Smooth muscle cell (in vitro differentiated cells): ENCODE data around the gene DACT2. TPM values are rescaled to one million over a fixed set of nuclear protein-coding genes. Genes with fewer than 3 reads are reported as not detected.

ENCODE experiments used
- DNase-seq: peaks from one replicate; lab custom pipeline; 2025; ENCODE audit not compliant: unreplicated experiment; lab: John Stamatoyannopoulos, UW
- H2AFZ ChIP-seq: fragments of 200-600 bp; sonication (generic); 2 replicates; pipeline ENCODE4 v1.6.0; 2016; ENCODE audit warnings: antibody characterized with exemption, low read depth, mild to moderate bottlenecking
- H3F3A ChIP-seq: fragments of 200-600 bp; sonication (generic); 2 replicates; pipeline ENCODE4 v1.6.0; 2017; ENCODE audit warnings: antibody characterized with exemption, low read depth
- H3K27ac ChIP-seq: fragments of 200-600 bp; sonication (generic); 2 replicates; pipeline ENCODE4 v1.5.1; 2016; ENCODE audit warnings: low read depth, mild to moderate bottlenecking
- H3K27me3 ChIP-seq: fragments of 200-600 bp; sonication (generic); 2 replicates; pipeline ENCODE4 v1.6.1; 2016; ENCODE audit warnings: low read depth, mild to moderate bottlenecking
- H3K36me3 ChIP-seq: fragments of 200-600 bp; sonication (generic); 2 replicates; pipeline ENCODE4 v1.5.1; 2016; ENCODE audit warnings: low read depth
- H3K4me1 ChIP-seq: fragments of 200-600 bp; sonication (generic); 2 replicates; pipeline ENCODE4 v1.5.1; 2016; ENCODE audit warnings: low read depth
- H3K4me2 ChIP-seq: fragments of 200-600 bp; sonication (generic); 2 replicates; pipeline ENCODE4 v1.6.0; 2016; ENCODE audit warnings: mild to moderate bottlenecking
- H3K4me3 ChIP-seq: fragments of 200-600 bp; sonication (generic); 2 replicates; pipeline ENCODE4 v1.5.1; 2016; ENCODE audit warnings: mild to moderate bottlenecking
- H3K79me2 ChIP-seq: fragments of 200-600 bp; sonication (generic); 2 replicates; pipeline ENCODE4 v1.6.0; 2016; ENCODE audit warnings: low read depth, mild to moderate bottlenecking
- H3K9ac ChIP-seq: fragments of 200-600 bp; sonication (generic); 2 replicates; pipeline ENCODE4 v1.6.0; 2016; ENCODE audit warnings: low read depth
- H3K9me3 ChIP-seq: fragments of 200-600 bp; sonication (generic); replicated peaks from 2 replicates; pipeline ENCODE4 v1.5.1; 2016; ENCODE audit warnings: low read depth
- H4K20me1 ChIP-seq: fragments of 200-600 bp; sonication (generic); 2 replicates; pipeline ENCODE4 v1.6.0; 2016; ENCODE audit warnings: low read depth
- CTCF ChIP-seq: fragments of 200-600 bp; sonication (generic); IDR thresholded peaks from 2 replicates; pipeline ENCODE4 v1.5.1; 2017; ENCODE audit warnings: borderline replicate concordance, mild to moderate bottlenecking, antibody characterized with exemption; ENCODE audit not compliant: insufficient read depth, poor library complexity, severe bottlenecking
- WGBS: methylation state at CpG from one replicate; pipeline ENCODE4 v1.1.7; 2016; ENCODE audit warnings: low lambda C conversion rate; 5-methylcytosine and 5-hydroxymethylcytosine counted together
- polyA plus RNA-seq: library from polyadenylated mRNA; unstranded; fragments of >200 nt; fragmentation: Nextera tagmentation; extraction: Ambion mirVana; gene quantifications from 2 replicates; pipeline ENCODE4 v1.2.1, GENCODE V29; 2016
- total RNA-seq: library from RNA; depleted of rRNA; stranded (reverse); fragments of >200 nt; gene quantifications from 2 replicates; pipeline ENCODE4 v1.2.3, GENCODE V29; 2014

The DACT2 gene
- total and polyA plus RNA-seq, 2 experiments from 2014 or later, result 0.06 to 0.18 TPM

- no peak overlapping the region for H3K4me3 ChIP-seq
- H3K4me1 ChIP-seq, result no peaks in the 10 kb centered on the region
- H3K79me2 ChIP-seq, result no peaks in the 10 kb centered on the region
- no peak overlapping the region for H3K4me2 ChIP-seq
- DNase-seq, result no peak
- no peak for TF ChIP-seq CTCF
- H3K9ac ChIP-seq, result no peak overlapping the region
- H2AFZ ChIP-seq, result no peak overlapping the region
- H3K9me3 ChIP-seq, result no peaks in the 10 kb centered on the region
- peaks cover 17% of the 10 kb centered on the region for H3K27me3 ChIP-seq
- no peaks in the 10 kb centered on the region for H4K20me1 ChIP-seq
- H3K27ac ChIP-seq, result no peak overlapping the region
- H3F3A ChIP-seq, result no peaks in the 10 kb centered on the region
- H3K36me3 ChIP-seq, result no peaks in the 10 kb centered on the region
- WGBS, result 94% methylated on average over 2 of the region's 2 CpGs
Measured at GRCh38 chr6:168344338-168344737, 24.8 kb upstream of the DACT2 start.

- 88% methylated on average over 24 of the region's 24 CpGs for WGBS
- no peak for DNase-seq
- no peak overlapping the region for H3K4me3 ChIP-seq
Measured at GRCh38 chr6:168343239-168344150, 23.9 kb upstream of the DACT2 start.

GRCh38 chr6:168342636-168343035, 23.1 kb upstream of the DACT2 start:
- no peak for DNase-seq
- Histone ChIP-seq H2AFZ (no peak overlapping the region), H4K20me1 (no peaks in the 10 kb centered on the region), H3K27ac (no peak overlapping the region), H3K9ac (no peak overlapping the region), H3K4me1 (no peaks in the 10 kb centered on the region), H3K36me3 (no peaks in the 10 kb centered on the region), H3K9me3 (no peaks in the 10 kb centered on the region), H3K4me2 (no peak overlapping the region), H3K79me2 (no peaks in the 10 kb centered on the region), H3K4me3 (no peak overlapping the region), H3F3A (no peaks in the 10 kb centered on the region), H3K27me3 (peaks cover 20% of the 10 kb centered on the region)
- WGBS, result 78% methylated on average over 17 of the region's 17 CpGs
- TF ChIP-seq CTCF, result no peak

More at GRCh38 chr6:168343239-168344150, 23.9 kb upstream of the DACT2 start:
- Histone ChIP-seq H3K36me3 (no peaks in the 10 kb centered on the region), H3K9me3 (no peaks in the 10 kb centered on the region), H4K20me1 (no peaks in the 10 kb centered on the region), H3K79me2 (no peaks in the 10 kb centered on the region), H2AFZ (no peak overlapping the region), H3K27ac (no peak overlapping the region), H3K4me1 (no peaks in the 10 kb centered on the region), H3K4me2 (no peak overlapping the region), H3F3A (no peaks in the 10 kb centered on the region), H3K9ac (no peak overlapping the region), H3K27me3 (peaks cover 17% of the 10 kb centered on the region)
- no peak for TF ChIP-seq CTCF
